ENCODE measurements around the gene MRPL22. TPM values are rescaled to one million over a fixed set of nuclear protein-coding genes. Genes with fewer than 3 reads are reported as not detected.
"Not testable (repeated sequence)": the region's sequence is repeated elsewhere in the genome, so short reads cannot be mapped to it uniquely, and the experiment has no call there.

The MRPL22 gene
- polyA plus RNA-seq, 1 donor (not counting 4 experiments of a cell fraction or from before 2014, with no cell fraction given), result 76.9 TPM

DNA sequence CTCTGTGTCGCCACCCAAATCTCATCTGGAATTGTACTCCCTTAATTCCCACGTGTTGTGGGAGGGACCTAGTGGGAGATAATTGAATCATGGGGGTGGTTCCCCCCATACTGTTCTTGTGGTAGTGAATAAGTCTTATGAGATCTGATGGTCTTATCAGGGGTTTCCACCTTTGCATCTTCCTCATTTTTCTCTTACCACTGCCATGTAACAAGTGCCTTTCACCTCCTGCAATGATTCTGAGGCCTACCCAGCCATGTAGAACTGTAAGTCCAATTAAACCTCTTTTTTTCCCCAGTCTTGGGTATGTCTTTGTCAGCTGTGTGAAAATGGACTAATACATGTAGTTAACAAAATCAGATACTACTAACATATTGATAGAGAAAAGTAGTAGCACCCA, 37.4 kb downstream of the MRPL22 start:
- H3K9me3 ChIP-seq (ENCODE audit: control insufficient read depth, low read depth, low read length); H3K9me1 ChIP-seq (ENCODE audit: control insufficient read depth, extremely low read depth, insufficient read depth, low read length); H3K4me2 ChIP-seq (ENCODE audit: control insufficient read depth, extremely low read depth, insufficient read depth, low read depth, low read length); H3K36me3 ChIP-seq (ENCODE audit: control insufficient read depth in 2 of 2, extremely low read depth in 1 of 2, insufficient read depth in 2 of 2, low read length in 2 of 2); H3K4me3 ChIP-seq (ENCODE audit: control insufficient read depth in 2 of 3, extremely low read depth in 1 of 3, insufficient read depth in 2 of 3, low read depth in 1 of 3, low read length in 3 of 3); H3K27me3 ChIP-seq (ENCODE audit: control insufficient read depth, extremely low read depth, insufficient read depth, low read length); H3K79me2 ChIP-seq (ENCODE audit: control insufficient read depth, insufficient read depth, low read length); H3K27ac ChIP-seq (ENCODE audit: control insufficient read depth, insufficient read depth, low read length); dilution Hi-C loops (cut with MboI; ENCODE audit: extremely low pct_ligation_motif_present, low sequenced_read_pairs); H4K20me1 ChIP-seq (ENCODE audit: control insufficient read depth, extremely low read depth, insufficient read depth, low read length); FAIRE-seq; H3K4me1 ChIP-seq (ENCODE audit: control insufficient read depth, extremely low read depth, insufficient read depth, low read length); DNase-seq (ENCODE audit: low read depth, low spot score); H2AFZ ChIP-seq (ENCODE audit: control insufficient read depth, low read length); H3K9ac ChIP-seq (ENCODE audit: control insufficient read depth, extremely low read depth, insufficient read depth, low read length): not testable (repeated sequence)

DNA sequence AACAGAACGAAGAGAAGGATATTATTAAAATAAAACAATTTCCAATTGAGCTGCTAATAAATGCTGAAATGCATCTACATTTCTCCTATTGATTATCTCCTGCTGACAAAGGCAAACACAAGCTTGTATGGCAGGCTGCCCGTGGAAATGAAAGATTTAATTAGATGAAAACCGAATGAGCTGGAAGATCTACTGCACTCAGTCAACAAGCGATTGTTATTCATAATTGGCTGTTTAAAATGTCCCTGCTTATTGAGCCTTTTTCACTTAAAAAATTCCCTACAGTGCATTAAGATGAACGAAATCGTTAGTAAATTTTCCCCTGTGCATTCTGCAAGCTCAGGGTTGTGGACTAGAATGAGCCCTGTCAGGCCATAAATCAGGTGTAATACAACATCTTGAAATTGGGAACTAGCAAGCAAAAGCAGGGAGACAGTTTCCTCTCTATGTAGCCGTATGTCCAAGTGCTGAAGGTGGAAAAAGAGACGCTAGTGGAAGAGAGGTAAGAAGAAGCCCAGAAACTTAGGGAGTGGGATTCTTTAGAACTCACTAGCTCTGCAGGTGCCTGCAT, 44.2 kb downstream of the MRPL22 start:
- no peak overlapping the region for H3K4me3 ChIP-seq (ENCODE audit: control insufficient read depth in 2 of 3, extremely low read depth in 1 of 3, insufficient read depth in 2 of 3, low read depth in 1 of 3, low read length in 3 of 3)
- H3K9me1 ChIP-seq (ENCODE audit: control insufficient read depth, extremely low read depth, insufficient read depth, low read length), result no peaks in the 10 kb centered on the region
- no peak overlapping the region for H2AFZ ChIP-seq (ENCODE audit: control insufficient read depth, low read length)
- H3K4me2 ChIP-seq (ENCODE audit: control insufficient read depth, extremely low read depth, insufficient read depth, low read depth, low read length), result no peak overlapping the region
- no peak overlapping the region for H3K9ac ChIP-seq (ENCODE audit: control insufficient read depth, extremely low read depth, insufficient read depth, low read length)
- H3K79me2 ChIP-seq (ENCODE audit: control insufficient read depth, insufficient read depth, low read length), result no peaks in the 10 kb centered on the region
- H4K20me1 ChIP-seq (ENCODE audit: control insufficient read depth, extremely low read depth, insufficient read depth, low read length), result no peaks in the 10 kb centered on the region
- TF ChIP-seq EZH2 (IDR thresholded peaks at IDR 0.05; ENCODE audit: low read length), result no peak
- TF ChIP-seq, protein P1, sequence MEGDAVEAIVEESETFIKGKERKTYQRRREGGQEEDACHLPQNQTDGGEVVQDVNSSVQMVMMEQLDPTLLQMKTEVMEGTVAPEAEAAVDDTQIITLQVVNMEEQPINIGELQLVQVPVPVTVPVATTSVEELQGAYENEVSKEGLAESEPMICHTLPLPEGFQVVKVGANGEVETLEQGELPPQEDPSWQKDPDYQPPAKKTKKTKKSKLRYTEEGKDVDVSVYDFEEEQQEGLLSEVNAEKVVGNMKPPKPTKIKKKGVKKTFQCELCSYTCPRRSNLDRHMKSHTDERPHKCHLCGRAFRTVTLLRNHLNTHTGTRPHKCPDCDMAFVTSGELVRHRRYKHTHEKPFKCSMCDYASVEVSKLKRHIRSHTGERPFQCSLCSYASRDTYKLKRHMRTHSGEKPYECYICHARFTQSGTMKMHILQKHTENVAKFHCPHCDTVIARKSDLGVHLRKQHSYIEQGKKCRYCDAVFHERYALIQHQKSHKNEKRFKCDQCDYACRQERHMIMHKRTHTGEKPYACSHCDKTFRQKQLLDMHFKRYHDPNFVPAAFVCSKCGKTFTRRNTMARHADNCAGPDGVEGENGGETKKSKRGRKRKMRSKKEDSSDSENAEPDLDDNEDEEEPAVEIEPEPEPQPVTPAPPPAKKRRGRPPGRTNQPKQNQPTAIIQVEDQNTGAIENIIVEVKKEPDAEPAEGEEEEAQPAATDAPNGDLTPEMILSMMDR (optimal IDR thresholded peaks at IDR 0.05 in 1 of 3, IDR thresholded peaks at IDR 0.05 in 1 of 3, conservative IDR thresholded peaks at IDR 0.05 in 1 of 3; ENCODE audit: extremely low read depth in 1 of 3, insufficient read depth in 2 of 3, low read length in 3 of 3), result no peak
- no peaks in the 10 kb centered on the region for H3K9me3 ChIP-seq (ENCODE audit: control insufficient read depth, low read depth, low read length)
- no peak overlapping the region for H3K27ac ChIP-seq (ENCODE audit: control insufficient read depth, insufficient read depth, low read length)
- no peaks in the 10 kb centered on the region for H3K36me3 ChIP-seq (ENCODE audit: control insufficient read depth in 2 of 2, extremely low read depth in 1 of 2, insufficient read depth in 2 of 2, low read length in 2 of 2)
- FAIRE-seq (no peak), DNase-seq (ENCODE audit: low read depth, low spot score) (no peak)
- dilution Hi-C loops (cut with MboI; ENCODE audit: extremely low pct_ligation_motif_present, low sequenced_read_pairs), result no loop called here
- H3K27me3 ChIP-seq (ENCODE audit: control insufficient read depth, extremely low read depth, insufficient read depth, low read length), result no peaks in the 10 kb centered on the region
- peaks cover 3% of the 10 kb centered on the region for H3K4me1 ChIP-seq (ENCODE audit: control insufficient read depth, extremely low read depth, insufficient read depth, low read length)

DNA sequence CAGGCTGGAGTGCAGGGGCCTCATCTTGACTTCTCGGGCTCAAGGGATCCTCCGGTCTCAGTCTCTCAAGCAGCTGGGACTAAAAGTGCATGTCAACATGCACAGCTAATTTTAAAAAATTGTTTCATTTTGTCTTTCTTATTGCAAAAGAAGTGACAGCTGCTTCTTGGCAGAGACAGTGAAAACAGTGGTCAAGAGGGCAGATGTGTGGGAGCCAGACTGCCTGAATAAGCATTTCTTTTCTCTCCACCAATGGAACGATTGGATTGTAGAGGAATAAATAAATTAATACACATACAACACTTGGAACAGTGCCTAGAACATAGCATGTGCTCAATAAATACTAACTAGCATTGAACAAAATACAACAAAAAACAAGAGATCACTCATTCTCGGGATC, 45.3 kb downstream of the MRPL22 start:
- dilution Hi-C loops (cut with MboI; ENCODE audit: extremely low pct_ligation_motif_present, low sequenced_read_pairs), result no loop called here
- peaks cover 3% of the 10 kb centered on the region for H3K4me1 ChIP-seq (ENCODE audit: control insufficient read depth, extremely low read depth, insufficient read depth, low read length)

More for the DNA sequence above, 45.3 kb downstream of the MRPL22 start:
- Histone ChIP-seq H3K79me2 (ENCODE audit: control insufficient read depth, insufficient read depth, low read length) (no peaks in the 10 kb centered on the region), H3K9ac (ENCODE audit: control insufficient read depth, extremely low read depth, insufficient read depth, low read length) (no peak overlapping the region), H3K4me2 (ENCODE audit: control insufficient read depth, extremely low read depth, insufficient read depth, low read depth, low read length) (no peak overlapping the region), H2AFZ (ENCODE audit: control insufficient read depth, low read length) (no peak overlapping the region), H3K9me1 (ENCODE audit: control insufficient read depth, extremely low read depth, insufficient read depth, low read length) (no peaks in the 10 kb centered on the region), H3K27ac (ENCODE audit: control insufficient read depth, insufficient read depth, low read length) (no peak overlapping the region), H3K36me3 (ENCODE audit: control insufficient read depth in 2 of 2, extremely low read depth in 1 of 2, insufficient read depth in 2 of 2, low read length in 2 of 2) (no peaks in the 10 kb centered on the region), H4K20me1 (ENCODE audit: control insufficient read depth, extremely low read depth, insufficient read depth, low read length) (no peaks in the 10 kb centered on the region), H3K27me3 (ENCODE audit: control insufficient read depth, extremely low read depth, insufficient read depth, low read length) (no peaks in the 10 kb centered on the region), H3K9me3 (ENCODE audit: control insufficient read depth, low read depth, low read length) (no peaks in the 10 kb centered on the region), H3K4me3 (ENCODE audit: control insufficient read depth in 2 of 3, extremely low read depth in 1 of 3, insufficient read depth in 2 of 3, low read depth in 1 of 3, low read length in 3 of 3) (no peak overlapping the region)
- DNase-seq (ENCODE audit: low read depth, low spot score) (no peak), FAIRE-seq (no peak)
- TF ChIP-seq, protein P1 (optimal IDR thresholded peaks at IDR 0.05 in 1 of 3, IDR thresholded peaks at IDR 0.05 in 1 of 3, conservative IDR thresholded peaks at IDR 0.05 in 1 of 3; ENCODE audit: extremely low read depth in 1 of 3, insufficient read depth in 2 of 3, low read length in 3 of 3), result no peak
- TF ChIP-seq EZH2 (IDR thresholded peaks at IDR 0.05; ENCODE audit: low read length), result no peak

Data from keratinocyte (primary cell).